ENCODE measurements around the gene COQ8B.

Gene COQ8B

DNA sequence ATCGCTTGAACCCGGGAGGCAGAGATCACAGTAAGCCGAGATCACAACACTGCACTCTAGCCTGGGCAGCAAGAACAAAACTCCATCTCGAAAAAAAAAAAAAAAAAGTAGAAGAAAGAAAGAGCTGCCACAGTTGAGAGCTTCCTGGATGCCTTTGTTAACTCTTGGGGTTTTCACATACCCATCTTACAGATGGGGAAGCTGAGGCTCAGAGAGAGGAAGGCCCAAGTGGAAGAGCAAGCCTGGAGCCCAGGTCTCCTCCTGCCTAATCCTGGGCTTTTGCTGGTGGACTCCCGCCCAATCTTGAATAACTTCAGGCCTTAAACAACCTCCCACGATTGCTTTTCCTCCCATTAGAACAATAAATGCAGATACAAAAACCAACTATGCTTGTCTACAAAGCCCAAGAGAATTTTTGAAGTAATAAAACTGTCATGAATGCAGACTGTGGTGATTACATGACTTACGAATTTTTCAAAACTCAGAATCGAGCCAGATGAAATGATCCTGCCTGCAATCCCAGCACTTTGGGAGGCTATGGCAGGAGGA, 73.9 kb downstream of the COQ8B start:
- Histone ChIP-seq H3K4me3 (ENCODE audit: low read depth, low read length, poor library complexity, severe bottlenecking) (no peak overlapping the region), H3K4me1 (ENCODE audit: insufficient read depth, low read length, severe bottlenecking) (peaks cover 12% of the 10 kb centered on the region), H3F3A (ENCODE audit: insufficient read depth, low read length) (no peaks in the 10 kb centered on the region), H3K9me3 (ENCODE audit: low read length) (no peaks in the 10 kb centered on the region), H3K36me3 (ENCODE audit: insufficient read depth, low read length) (no peaks in the 10 kb centered on the region), H3K27ac (ENCODE audit: low read depth, low read length, poor library complexity, severe bottlenecking) (no peak overlapping the region), H3K79me2 (ENCODE audit: insufficient read depth, low read length) (no peaks in the 10 kb centered on the region), H3K9me2 (ENCODE audit: low read depth, low read length) (no peaks in the 10 kb centered on the region), H3K27me3 (ENCODE audit: insufficient read depth, low read length) (no peaks in the 10 kb centered on the region), H2AFZ (ENCODE audit: low read length) (no peak overlapping the region), H3K4me2 (ENCODE audit: low read length) (no peak overlapping the region), H4K20me1 (ENCODE audit: insufficient read depth, low read length) (no peaks in the 10 kb centered on the region), H3K9ac (ENCODE audit: low read length) (no peak overlapping the region)
- TF ChIP-seq, protein P1, sequence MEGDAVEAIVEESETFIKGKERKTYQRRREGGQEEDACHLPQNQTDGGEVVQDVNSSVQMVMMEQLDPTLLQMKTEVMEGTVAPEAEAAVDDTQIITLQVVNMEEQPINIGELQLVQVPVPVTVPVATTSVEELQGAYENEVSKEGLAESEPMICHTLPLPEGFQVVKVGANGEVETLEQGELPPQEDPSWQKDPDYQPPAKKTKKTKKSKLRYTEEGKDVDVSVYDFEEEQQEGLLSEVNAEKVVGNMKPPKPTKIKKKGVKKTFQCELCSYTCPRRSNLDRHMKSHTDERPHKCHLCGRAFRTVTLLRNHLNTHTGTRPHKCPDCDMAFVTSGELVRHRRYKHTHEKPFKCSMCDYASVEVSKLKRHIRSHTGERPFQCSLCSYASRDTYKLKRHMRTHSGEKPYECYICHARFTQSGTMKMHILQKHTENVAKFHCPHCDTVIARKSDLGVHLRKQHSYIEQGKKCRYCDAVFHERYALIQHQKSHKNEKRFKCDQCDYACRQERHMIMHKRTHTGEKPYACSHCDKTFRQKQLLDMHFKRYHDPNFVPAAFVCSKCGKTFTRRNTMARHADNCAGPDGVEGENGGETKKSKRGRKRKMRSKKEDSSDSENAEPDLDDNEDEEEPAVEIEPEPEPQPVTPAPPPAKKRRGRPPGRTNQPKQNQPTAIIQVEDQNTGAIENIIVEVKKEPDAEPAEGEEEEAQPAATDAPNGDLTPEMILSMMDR (IDR thresholded peaks at IDR 0.05; ENCODE audit: low read length) = no peak
- TF ChIP-seq EZH2 (IDR thresholded peaks at IDR 0.05; ENCODE audit: borderline replicate concordance, low read length) = no peak

DNA sequence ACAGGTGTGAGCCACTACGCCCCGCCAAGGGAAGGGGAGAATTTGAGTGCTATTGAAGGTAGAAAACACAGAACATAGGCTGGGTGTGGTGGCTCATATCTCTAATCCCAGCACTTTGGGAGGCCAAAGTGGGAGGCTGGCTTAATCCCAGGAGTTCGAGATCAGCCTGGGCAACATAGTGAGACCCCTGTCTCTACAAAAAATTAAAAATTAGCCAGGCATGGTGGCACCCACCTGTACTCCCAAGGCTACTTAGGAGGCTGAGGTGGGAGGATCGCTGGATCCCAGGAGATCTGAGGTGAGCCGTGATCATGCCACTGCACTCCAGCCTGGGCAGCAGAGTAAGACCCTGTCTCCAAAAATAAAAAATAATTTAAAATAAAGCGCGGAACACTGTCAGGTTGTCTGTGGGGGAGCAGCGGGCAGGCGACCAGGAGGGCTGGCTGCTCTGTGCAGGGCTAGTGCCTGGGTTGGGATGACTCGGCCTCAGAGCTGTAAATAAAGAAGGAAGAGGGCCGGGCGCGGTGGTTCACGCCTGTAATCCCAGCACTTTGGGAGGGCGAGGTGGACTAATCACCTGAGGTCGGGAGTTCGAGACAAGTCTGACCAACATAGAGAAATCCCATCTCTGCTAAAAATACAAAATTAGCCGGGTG, 74.5 kb downstream of the COQ8B start:
- Histone ChIP-seq H2AFZ (ENCODE audit: low read length) (no peak overlapping the region), H4K20me1 (ENCODE audit: insufficient read depth, low read length) (no peaks in the 10 kb centered on the region), H3K4me2 (ENCODE audit: low read length) (no peak overlapping the region), H3K9ac (ENCODE audit: low read length) (no peak overlapping the region), H3K4me3 (ENCODE audit: low read depth, low read length, poor library complexity, severe bottlenecking) (no peak overlapping the region), H3F3A (ENCODE audit: insufficient read depth, low read length) (no peaks in the 10 kb centered on the region), H3K27ac (ENCODE audit: low read depth, low read length, poor library complexity, severe bottlenecking) (no peak overlapping the region), H3K79me2 (ENCODE audit: insufficient read depth, low read length) (no peaks in the 10 kb centered on the region), H3K36me3 (ENCODE audit: insufficient read depth, low read length) (no peaks in the 10 kb centered on the region), H3K9me2 (ENCODE audit: low read depth, low read length) (no peaks in the 10 kb centered on the region), H3K9me3 (ENCODE audit: low read length) (no peaks in the 10 kb centered on the region), H3K4me1 (ENCODE audit: insufficient read depth, low read length, severe bottlenecking) (peaks cover 12% of the 10 kb centered on the region), H3K27me3 (ENCODE audit: insufficient read depth, low read length) (no peaks in the 10 kb centered on the region)
- no peak for TF ChIP-seq EZH2 (IDR thresholded peaks at IDR 0.05; ENCODE audit: borderline replicate concordance, low read length)
- TF ChIP-seq, protein P1 (IDR thresholded peaks at IDR 0.05; ENCODE audit: low read length) = no peak

All from OCI-LY1 (cell line).